Panc1 (cell line): Measurements from ENCODE around the gene GPC6. TPM values are rescaled to one million over a fixed set of nuclear protein-coding genes. Genes with fewer than 3 reads are reported as not detected.

Source experiments
- ATAC-seq: fragments of 200-7000 bp; cut with Tn5 transposase; 2 replicates; pipeline ENCODE4 v1.9.1; 2020; ENCODE audit warnings: mild to moderate bottlenecking, moderate library complexity
- BruUV-seq: library from RNA; stranded (reverse); fragments of 400-500 nt; replicated peaks from 2 replicates; lab custom pipeline; 2021; lab: Mats Ljungman, UMichigan
- CTCF ChIA-PET: fragments of 300-600 bp; sonication (Branson Sonifier 250); formaldehyde crosslinking; loops from one replicate; lab custom pipeline; 2022; ENCODE audit warnings: antibody characterized with exemption; lab: Charles Lee
- POLR2A ChIA-PET: fragments of 300-600 bp; sonication (Branson Sonifier 250); formaldehyde crosslinking; loops from one replicate; lab custom pipeline; 2022; ENCODE audit warnings: antibody characterized with exemption; lab: Charles Lee
- DNase-seq: peaks from one replicate; pipeline ENCODE4 v3.0.0-alpha.2; 2010; ENCODE audit warnings: low read depth, low spot score
- H3K27ac ChIP-seq: 2 replicates; pipeline ENCODE4 v1.5.1; 2011; ENCODE audit warnings: mild to moderate bottlenecking, low read length, inconsistent platforms
- H3K27me3 ChIP-seq: fragments of 200-500 bp; sonication (Bioruptor generic); 2 replicates; pipeline ENCODE4 v1.6.0; 2014; ENCODE audit warnings: low read length, inconsistent platforms; ENCODE audit not compliant: control insufficient read depth, insufficient read depth
- H3K36me3 ChIP-seq: fragments of 200-500 bp; sonication (Bioruptor generic); 2 replicates; pipeline ENCODE4 v1.5.1; 2014; ENCODE audit warnings: inconsistent platforms, mild to moderate bottlenecking, low read length, moderate library complexity; ENCODE audit not compliant: control insufficient read depth, insufficient read depth
- H3K4me1 ChIP-seq: 2 replicates; pipeline ENCODE4 v1.5.1; 2011; ENCODE audit warnings: inconsistent platforms, mild to moderate bottlenecking, low read length, moderate library complexity; ENCODE audit not compliant: control insufficient read depth, insufficient read depth
- H3K4me3 ChIP-seq, 2 experiments: 2 replicates each; pipeline ENCODE4 v1.5.1; 2011 to 2012; ENCODE audit warnings: low read depth in 2 of 2, low read length in 2 of 2, mild to moderate bottlenecking in 2 of 2, inconsistent platforms in 1 of 2, moderate library complexity in 1 of 2
- H3K9me3 ChIP-seq: fragments of 200-500 bp; sonication (Bioruptor generic); 2 replicates; pipeline ENCODE4 v1.5.1; 2014; ENCODE audit warnings: low read depth, mild to moderate bottlenecking, inconsistent platforms, low read length, moderate library complexity; ENCODE audit not compliant: control insufficient read depth, insufficient read depth
- CTCF ChIP-seq: fragments of 450-650 bp; IDR thresholded peaks from 2 replicates; pipeline ENCODE4 v1.5.1; 2017; ENCODE audit warnings: mild to moderate bottlenecking
- POLR2AphosphoS5 ChIP-seq: IDR thresholded peaks from 2 replicates; pipeline ENCODE4 v1.6.1; 2012; ENCODE audit warnings: mild to moderate bottlenecking, low read depth, low read length, moderate library complexity
- REST ChIP-seq, 2 experiments: IDR thresholded peaks; 2 replicates each; pipeline ENCODE4 v1.6.1; 2011 to 2012; ENCODE audit warnings: low read depth in 2 of 2, control low read depth in 1 of 2, low read length in 1 of 2, mild to moderate bottlenecking in 1 of 2, moderate library complexity in 1 of 2; ENCODE audit not compliant: insufficient read depth in 1 of 2
- SIN3A ChIP-seq: IDR thresholded peaks from 2 replicates; pipeline ENCODE4 v1.6.1; 2012; ENCODE audit warnings: low read depth, mild to moderate bottlenecking, low read length, moderate library complexity, borderline replicate concordance; ENCODE audit not compliant: insufficient read depth
- TCF7L2 ChIP-seq: IDR thresholded peaks from 2 replicates; pipeline ENCODE4 v1.6.1; 2011; ENCODE audit warnings: mild to moderate bottlenecking, low read depth, low read length, inconsistent platforms
- in situ Hi-C: cut with HindIII; loops from 2 replicates; pipeline ENCODE4 v1.10.0; 2016; ENCODE audit warnings: low sequenced_read_pairs, low pct_unique_long_range_greater_than_20kb
- intact Hi-C: fragments of 100-400 bp; cut with micrococcal nuclease; formaldehyde crosslinking; loops from one replicate; pipeline ENCODE4 v1.10.0; 2022; ENCODE audit not compliant: unreplicated experiment
- total RNA-seq: library from RNA; stranded (reverse); gene quantifications from one replicate; pipeline ENCODE4 v1.2.1, GENCODE V29; 2021; ENCODE audit not compliant: unreplicated experiment

GPC6 gene
- total RNA-seq, 1 experiment from 2014 or later: 4.8 TPM

GRCh38 chr13:94178625-94179244 lies 952.1 kb downstream of the GPC6 start:
- CTCF ChIA-PET: no interaction called here
- DNase-seq (no peak), ATAC-seq (no peak)
- POLR2A ChIA-PET: no interaction called here
- H3K4me1 ChIP-seq: no peaks in the 10 kb centered on the region
- intact Hi-C loops: no loop called here
- no peaks in the 10 kb centered on the region for H3K9me3 ChIP-seq
- H3K4me3 ChIP-seq: no peak overlapping the region
- TF ChIP-seq TCF7L2 (no peak), CTCF (no peak), REST (IDR thresholded peaks at IDR 0.05; ENCODE audit: insufficient read depth in 1 of 2, low read depth in 2 of 2, low read length in 1 of 2) (no peak), SIN3A (no peak), POLR2AphosphoS5 (no peak)
- no peak overlapping the region for H3K27ac ChIP-seq
- BruUV-seq: no TSS peak
- H3K36me3 ChIP-seq: no peaks in the 10 kb centered on the region
- no peaks in the 10 kb centered on the region for H3K27me3 ChIP-seq
- in situ Hi-C loops: no loop called here

GRCh38 chr13:94181461-94182107 lies 955.0 kb downstream of the GPC6 start:
- BruUV-seq: no TSS peak
- CTCF ChIA-PET: no interaction called here
- POLR2A ChIA-PET: no interaction called here

More at GRCh38 chr13:94181461-94182107, 955.0 kb downstream of the GPC6 start:
- TF ChIP-seq POLR2AphosphoS5: no peak
- TF ChIP-seq CTCF: no peak
- no peak for TF ChIP-seq SIN3A
- no peak for TF ChIP-seq REST (IDR thresholded peaks at IDR 0.05; ENCODE audit: insufficient read depth in 1 of 2, low read depth in 2 of 2, low read length in 1 of 2)
- no peak for TF ChIP-seq TCF7L2
- Histone ChIP-seq H3K27ac (no peak overlapping the region), H3K4me1 (no peaks in the 10 kb centered on the region), H3K27me3 (no peaks in the 10 kb centered on the region), H3K4me3 (no peak overlapping the region), H3K9me3 (no peaks in the 10 kb centered on the region), H3K36me3 (no peaks in the 10 kb centered on the region)
- ATAC-seq (no peak), DNase-seq (no peak)
- intact Hi-C loops: no loop called here
- in situ Hi-C loops: no loop called here
